ENCODE data around the gene TET2. TPM values are rescaled to one million over a fixed set of nuclear protein-coding genes. Genes with fewer than 3 reads are reported as not detected.

Gene TET2
- total RNA-seq, 4 donors from 2014 or later: 22.0 to 31.5 (median 28.0) TPM

- no peak overlapping the region for H3K27ac ChIP-seq (replicated peaks in 1 of 4)
Observed at GRCh38 chr4:105189855-105190650, 43.4 kb downstream of the TET2 start.

GRCh38 chr4:105191621-105192210 lies 45.0 kb downstream of the TET2 start:
- intact Hi-C loops (cut with DNase I): no loop called here
- 25% methylated on average over 3 of the region's 3 CpGs for WGBS
- H3K4me1 ChIP-seq: peaks cover 36 to 49% (median 43%) of the 10 kb centered on the region in 4 donors
- DNase-seq (ENCODE audit: extremely low spot score): no peak
- peak overlapping the region in 1 of 4 donors; percentile 10 for H3K4me3 ChIP-seq
- H3K9me3 ChIP-seq: no peaks in the 10 kb centered on the region
- peak overlapping the region; percentile 45 to 52 (median 48) for H3K27ac ChIP-seq (replicated peaks in 1 of 4)
- H3K36me3 ChIP-seq: no peaks in the 10 kb centered on the region
- H3K27me3 ChIP-seq: no peaks in the 10 kb centered on the region
- TF ChIP-seq POLR2AphosphoS5 (IDR thresholded peaks at IDR 0.05): no peak
- no peak for TF ChIP-seq CTCF (IDR thresholded peaks at IDR 0.05)
- TF ChIP-seq POLR2A (IDR thresholded peaks at IDR 0.05; ENCODE audit: low read depth): no peak
- no peak for TF ChIP-seq EP300 (IDR thresholded peaks at IDR 0.05)

More at GRCh38 chr4:105189855-105190650, 43.4 kb downstream of the TET2 start:
- H3K36me3 ChIP-seq: no peaks in the 10 kb centered on the region
- WGBS: 59% methylated on average over 2 of the region's 2 CpGs
- no peaks in the 10 kb centered on the region for H3K9me3 ChIP-seq
- intact Hi-C loops (cut with DNase I): no loop called here
- TF ChIP-seq EP300 (IDR thresholded peaks at IDR 0.05): no peak
- no peak for TF ChIP-seq POLR2AphosphoS5 (IDR thresholded peaks at IDR 0.05)
- no peak for TF ChIP-seq CTCF (IDR thresholded peaks at IDR 0.05)
- TF ChIP-seq POLR2A (IDR thresholded peaks at IDR 0.05; ENCODE audit: low read depth): no peak
- H3K4me3 ChIP-seq: no peak overlapping the region
- H3K4me1 ChIP-seq: peaks cover 34 to 51% (median 43%) of the 10 kb centered on the region in 4 donors
- DNase-seq (ENCODE audit: extremely low spot score): no peak
- H3K27me3 ChIP-seq: no peaks in the 10 kb centered on the region

- intact Hi-C loops (cut with DNase I): no loop called here
- peak overlapping the region; percentile 45 to 52 (median 48) for H3K27ac ChIP-seq (replicated peaks in 1 of 4)
- peaks cover 38 to 55% (median 46%) of the 10 kb centered on the region in 4 donors for H3K4me1 ChIP-seq
Observed at GRCh38 chr4:105192474-105192873, 45.8 kb downstream of the TET2 start.

GRCh38 chr4:105192910-105193309 lies 46.2 kb downstream of the TET2 start:
- Histone ChIP-seq H3K4me1 (peaks cover 43 to 60% (median 49%) of the 10 kb centered on the region in 4 donors), H3K9me3 (no peaks in the 10 kb centered on the region), H3K27me3 (no peaks in the 10 kb centered on the region), H3K4me3 (no peak overlapping the region), H3K36me3 (no peaks in the 10 kb centered on the region), H3K27ac (replicated peaks in 1 of 4) (peak overlapping the region in 1 of 4 donors; percentile 50)
- WGBS: 80% methylated on average over 1 of the region's 1 CpG
- intact Hi-C loops (cut with DNase I): no loop called here
- TF ChIP-seq POLR2A (IDR thresholded peaks at IDR 0.05; ENCODE audit: low read depth): no peak
- TF ChIP-seq EP300 (IDR thresholded peaks at IDR 0.05): no peak
- no peak for TF ChIP-seq CTCF (IDR thresholded peaks at IDR 0.05)
- DNase-seq (ENCODE audit: extremely low spot score): no peak

More at GRCh38 chr4:105192474-105192873, 45.8 kb downstream of the TET2 start:
- Histone ChIP-seq H3K9me3 (no peaks in the 10 kb centered on the region), H3K36me3 (no peaks in the 10 kb centered on the region), H3K4me3 (no peak overlapping the region), H3K27me3 (no peaks in the 10 kb centered on the region)
- DNase-seq (ENCODE audit: extremely low spot score): no peak
- TF ChIP-seq POLR2AphosphoS5 (IDR thresholded peaks at IDR 0.05): no peak
- TF ChIP-seq POLR2A (IDR thresholded peaks at IDR 0.05; ENCODE audit: low read depth): no peak
- no peak for TF ChIP-seq EP300 (IDR thresholded peaks at IDR 0.05)
- TF ChIP-seq CTCF (IDR thresholded peaks at IDR 0.05): no peak
